Measurements from ENCODE around the gene OTC.

Gene OTC

DNA sequence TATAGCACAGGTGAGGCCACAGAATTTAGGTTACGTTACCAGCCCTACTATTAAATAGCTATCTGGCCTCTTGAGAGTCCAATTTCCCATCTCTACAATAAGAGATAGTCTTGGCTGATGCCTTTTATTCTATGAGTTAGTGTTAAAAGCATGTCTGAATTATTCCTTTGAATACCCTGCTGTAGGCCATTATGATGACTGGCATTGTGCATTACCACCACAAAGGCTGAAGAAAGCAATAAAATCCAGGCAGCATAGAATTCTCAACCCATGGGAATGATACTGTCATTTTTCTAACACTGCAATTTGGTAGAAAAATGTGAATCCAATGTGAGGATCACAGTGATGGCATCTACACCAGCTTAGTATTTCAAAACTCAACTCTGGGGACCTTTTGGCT, 51.4 kb downstream of the OTC start:
- TF ChIP-seq, protein P1, sequence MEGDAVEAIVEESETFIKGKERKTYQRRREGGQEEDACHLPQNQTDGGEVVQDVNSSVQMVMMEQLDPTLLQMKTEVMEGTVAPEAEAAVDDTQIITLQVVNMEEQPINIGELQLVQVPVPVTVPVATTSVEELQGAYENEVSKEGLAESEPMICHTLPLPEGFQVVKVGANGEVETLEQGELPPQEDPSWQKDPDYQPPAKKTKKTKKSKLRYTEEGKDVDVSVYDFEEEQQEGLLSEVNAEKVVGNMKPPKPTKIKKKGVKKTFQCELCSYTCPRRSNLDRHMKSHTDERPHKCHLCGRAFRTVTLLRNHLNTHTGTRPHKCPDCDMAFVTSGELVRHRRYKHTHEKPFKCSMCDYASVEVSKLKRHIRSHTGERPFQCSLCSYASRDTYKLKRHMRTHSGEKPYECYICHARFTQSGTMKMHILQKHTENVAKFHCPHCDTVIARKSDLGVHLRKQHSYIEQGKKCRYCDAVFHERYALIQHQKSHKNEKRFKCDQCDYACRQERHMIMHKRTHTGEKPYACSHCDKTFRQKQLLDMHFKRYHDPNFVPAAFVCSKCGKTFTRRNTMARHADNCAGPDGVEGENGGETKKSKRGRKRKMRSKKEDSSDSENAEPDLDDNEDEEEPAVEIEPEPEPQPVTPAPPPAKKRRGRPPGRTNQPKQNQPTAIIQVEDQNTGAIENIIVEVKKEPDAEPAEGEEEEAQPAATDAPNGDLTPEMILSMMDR (IDR thresholded peaks at IDR 0.05; ENCODE audit: insufficient read depth, low read depth, low read length, missing control alignments), result no peak
- H3K4me3 ChIP-seq (ENCODE audit: low read length), result no peak overlapping the region
- DNase-seq (ENCODE audit: low read depth), result no peak

DNA sequence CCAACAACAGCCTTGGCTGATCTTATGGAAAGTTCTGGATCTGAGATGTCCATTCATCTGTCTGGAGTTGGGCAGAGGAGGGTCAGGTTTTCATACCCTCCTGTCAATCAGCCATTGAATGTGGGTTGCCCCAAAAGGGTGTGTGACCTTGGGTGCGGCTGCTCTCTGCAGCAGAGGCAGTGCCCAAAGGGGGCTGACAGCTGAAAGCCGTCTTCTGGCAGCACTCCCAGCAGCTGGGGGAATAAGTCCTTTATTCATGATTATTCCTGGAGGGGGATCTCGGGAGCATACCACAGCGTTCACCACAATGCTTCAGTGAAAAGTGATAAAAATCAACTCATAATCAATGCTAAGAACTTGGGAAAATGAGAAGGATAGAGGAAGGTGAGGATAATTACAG, 54.7 kb downstream of the OTC start:
- no peak overlapping the region for H3K4me3 ChIP-seq (ENCODE audit: low read length)
- TF ChIP-seq, protein P1 (IDR thresholded peaks at IDR 0.05; ENCODE audit: insufficient read depth, low read depth, low read length, missing control alignments), result no peak
- no peak for DNase-seq (ENCODE audit: low read depth)

DNA sequence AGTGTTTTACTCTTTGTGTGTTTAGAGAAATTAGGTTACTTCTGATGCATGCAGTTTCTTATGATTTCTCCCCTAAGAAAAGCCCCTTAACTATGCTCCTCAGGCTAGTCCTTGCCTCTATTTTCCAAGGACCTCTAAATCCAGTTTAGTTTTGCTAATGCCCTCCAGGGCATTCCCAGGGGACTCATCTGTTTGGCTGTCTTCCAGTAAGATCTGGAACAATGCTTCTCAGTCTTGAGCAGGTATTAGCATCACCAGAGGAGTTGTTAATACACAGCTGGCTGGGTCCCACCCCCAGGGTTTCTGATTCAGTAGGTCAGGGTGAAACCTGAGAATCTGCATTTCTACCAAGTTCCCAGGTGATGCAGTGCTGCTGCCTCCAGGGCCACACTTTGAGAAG, 56.9 kb downstream of the OTC start:
- H3K4me3 ChIP-seq (ENCODE audit: low read length), result no peak overlapping the region
- TF ChIP-seq, protein P1 (IDR thresholded peaks at IDR 0.05; ENCODE audit: insufficient read depth, low read depth, low read length, missing control alignments), result no peak
- peak; percentile 7 for DNase-seq (ENCODE audit: low read depth)

DNA sequence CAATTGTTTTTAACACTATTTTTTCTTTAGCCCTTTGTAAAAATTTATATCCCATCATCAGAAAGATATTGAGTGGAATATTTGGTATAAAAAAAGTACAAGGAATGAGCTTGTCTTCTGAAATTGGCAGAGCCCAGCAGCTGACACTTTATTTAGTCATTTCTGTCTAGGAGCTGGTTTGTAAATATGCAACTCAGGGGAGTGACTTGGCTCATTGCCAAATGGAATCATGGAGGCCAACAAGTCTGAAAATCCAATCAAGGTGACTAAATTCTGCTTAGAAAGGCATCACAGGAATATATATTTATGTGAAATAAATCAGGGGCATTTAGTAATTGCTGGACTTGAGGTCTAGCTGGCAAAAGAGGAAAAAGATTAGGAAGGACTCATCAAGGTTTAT, 74.4 kb downstream of the OTC start:
- TF ChIP-seq, protein P1 (IDR thresholded peaks at IDR 0.05; ENCODE audit: insufficient read depth, low read depth, low read length, missing control alignments), result no peak
- peak; percentile 74 for DNase-seq (ENCODE audit: low read depth)
- no peak overlapping the region for H3K4me3 ChIP-seq (ENCODE audit: low read length)

DNA sequence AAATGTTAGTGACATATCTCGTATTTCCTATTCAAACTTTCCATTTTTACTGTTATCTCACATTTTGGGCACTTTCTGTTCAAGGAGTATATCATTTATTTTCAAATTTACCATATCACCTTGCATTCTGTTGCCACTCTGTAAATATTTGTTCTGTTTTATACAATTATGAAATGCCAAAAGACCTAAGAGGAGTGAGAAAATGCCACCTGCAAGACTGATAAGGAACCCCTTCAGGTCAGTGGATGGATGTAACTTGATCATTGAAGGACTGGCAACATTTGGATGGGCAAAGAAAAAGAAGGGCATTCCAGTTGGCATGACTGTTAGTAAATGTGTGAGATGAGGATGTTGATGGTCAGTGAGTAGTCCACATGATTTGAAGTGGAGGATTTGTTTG, 79.1 kb downstream of the OTC start:
- no peak for DNase-seq (ENCODE audit: low read depth)
- TF ChIP-seq, protein P1 (IDR thresholded peaks at IDR 0.05; ENCODE audit: insufficient read depth, low read depth, low read length, missing control alignments), result no peak
- H3K4me3 ChIP-seq (ENCODE audit: low read length), result no peak overlapping the region

DNA sequence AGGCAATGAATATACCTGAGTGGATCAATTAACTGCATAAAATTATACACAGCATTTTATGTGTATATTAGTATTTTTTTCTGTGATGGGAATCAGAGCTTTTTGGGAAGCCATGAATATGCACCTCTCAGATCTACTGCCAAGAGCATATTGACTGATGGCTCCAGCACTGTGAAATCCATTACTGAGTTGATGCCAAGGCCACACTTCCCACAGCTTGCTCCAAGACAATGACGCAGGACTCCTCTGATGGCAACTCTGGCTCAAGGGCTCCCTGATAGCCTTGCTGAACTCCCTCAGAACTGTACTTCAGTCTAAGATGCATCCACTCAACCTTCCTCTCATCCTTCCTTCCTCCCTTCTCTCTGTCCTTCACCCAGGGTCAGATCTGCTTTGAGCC, 82.7 kb downstream of the OTC start:
- no peak for DNase-seq (ENCODE audit: low read depth)
- TF ChIP-seq, protein P1 (IDR thresholded peaks at IDR 0.05; ENCODE audit: insufficient read depth, low read depth, low read length, missing control alignments), result no peak
- no peak overlapping the region for H3K4me3 ChIP-seq (ENCODE audit: low read length)

DNA sequence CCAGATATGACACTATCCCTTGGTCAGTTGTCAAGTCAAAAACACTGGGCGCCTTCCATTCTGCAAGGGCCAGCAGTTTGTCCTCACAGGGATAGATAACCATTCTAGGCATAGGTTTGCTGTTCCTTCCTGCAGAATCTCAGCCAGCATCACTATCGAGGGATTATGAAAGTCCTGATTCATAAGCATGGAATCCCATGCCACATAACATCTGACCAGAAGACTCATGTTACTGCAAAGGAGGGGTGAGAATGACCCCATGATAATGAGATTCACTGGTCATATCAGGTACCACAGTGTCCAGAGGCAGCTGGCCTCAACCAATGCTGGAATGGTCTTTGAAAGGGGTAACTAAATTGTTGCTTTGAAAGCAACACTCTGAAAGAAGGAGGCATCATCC, 84.7 kb downstream of the OTC start:
- DNase-seq (ENCODE audit: low read depth), result peak; percentile 8

More for the DNA sequence above, 84.7 kb downstream of the OTC start:
- TF ChIP-seq, protein P1 (IDR thresholded peaks at IDR 0.05; ENCODE audit: insufficient read depth, low read depth, low read length, missing control alignments), result no peak
- H3K4me3 ChIP-seq (ENCODE audit: low read length), result no peak overlapping the region
